GM12873 (cell line): ENCODE data around the gene TPP2.

Experiments
- TF ChIP-seq, protein P1 (sequence below): IDR thresholded peaks from 2 replicates; pipeline ENCODE4 v1.5.1; 2012; ENCODE audit warnings: low read depth, mild to moderate bottlenecking, moderate library complexity, low read length, control low read depth; ENCODE audit not compliant: insufficient read depth; ENCODE audit errors: missing control alignments

The TPP2 gene

DNA sequence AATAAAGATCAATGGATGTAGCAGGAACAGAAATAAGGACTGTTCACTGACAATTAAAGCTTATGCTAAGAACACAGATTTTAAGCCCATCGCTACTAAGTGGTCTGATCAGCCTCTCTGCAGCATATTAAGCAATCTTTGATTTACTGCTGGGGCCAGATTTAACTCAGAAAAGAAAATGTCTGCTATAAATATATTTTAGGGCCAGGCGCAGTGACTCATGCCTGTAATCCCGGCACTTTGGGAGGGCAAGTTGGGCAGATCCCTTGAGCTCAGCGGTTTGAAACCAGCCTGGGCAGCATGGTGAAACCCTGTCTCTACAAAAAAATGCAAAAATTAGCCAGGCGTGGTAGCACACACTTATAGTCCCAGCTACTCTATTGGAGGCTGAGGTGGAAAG lies 55.1 kb downstream of the TPP2 start:
- TF ChIP-seq, protein P1, sequence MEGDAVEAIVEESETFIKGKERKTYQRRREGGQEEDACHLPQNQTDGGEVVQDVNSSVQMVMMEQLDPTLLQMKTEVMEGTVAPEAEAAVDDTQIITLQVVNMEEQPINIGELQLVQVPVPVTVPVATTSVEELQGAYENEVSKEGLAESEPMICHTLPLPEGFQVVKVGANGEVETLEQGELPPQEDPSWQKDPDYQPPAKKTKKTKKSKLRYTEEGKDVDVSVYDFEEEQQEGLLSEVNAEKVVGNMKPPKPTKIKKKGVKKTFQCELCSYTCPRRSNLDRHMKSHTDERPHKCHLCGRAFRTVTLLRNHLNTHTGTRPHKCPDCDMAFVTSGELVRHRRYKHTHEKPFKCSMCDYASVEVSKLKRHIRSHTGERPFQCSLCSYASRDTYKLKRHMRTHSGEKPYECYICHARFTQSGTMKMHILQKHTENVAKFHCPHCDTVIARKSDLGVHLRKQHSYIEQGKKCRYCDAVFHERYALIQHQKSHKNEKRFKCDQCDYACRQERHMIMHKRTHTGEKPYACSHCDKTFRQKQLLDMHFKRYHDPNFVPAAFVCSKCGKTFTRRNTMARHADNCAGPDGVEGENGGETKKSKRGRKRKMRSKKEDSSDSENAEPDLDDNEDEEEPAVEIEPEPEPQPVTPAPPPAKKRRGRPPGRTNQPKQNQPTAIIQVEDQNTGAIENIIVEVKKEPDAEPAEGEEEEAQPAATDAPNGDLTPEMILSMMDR = no peak

DNA sequence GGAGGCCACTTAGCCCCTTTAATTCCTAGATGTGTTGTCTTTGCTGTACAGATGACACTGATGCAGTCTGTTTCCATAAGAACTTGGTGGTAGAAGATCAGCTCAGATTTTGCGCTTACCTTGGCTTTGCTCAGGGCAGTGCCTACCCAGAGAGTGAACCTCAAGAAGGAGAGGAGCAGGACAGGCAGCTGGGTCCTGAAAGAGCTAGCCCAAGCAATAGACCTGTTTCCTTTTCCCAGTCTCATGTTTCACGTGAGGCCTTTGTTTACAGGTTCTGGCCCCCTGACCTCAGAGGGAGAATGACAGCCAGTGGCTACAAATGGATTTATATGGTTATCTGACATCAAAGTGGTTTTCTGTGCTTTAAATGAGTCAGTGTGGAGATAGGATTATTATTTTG lies 58.0 kb downstream of the TPP2 start:
- TF ChIP-seq, protein P1 = no peak

DNA sequence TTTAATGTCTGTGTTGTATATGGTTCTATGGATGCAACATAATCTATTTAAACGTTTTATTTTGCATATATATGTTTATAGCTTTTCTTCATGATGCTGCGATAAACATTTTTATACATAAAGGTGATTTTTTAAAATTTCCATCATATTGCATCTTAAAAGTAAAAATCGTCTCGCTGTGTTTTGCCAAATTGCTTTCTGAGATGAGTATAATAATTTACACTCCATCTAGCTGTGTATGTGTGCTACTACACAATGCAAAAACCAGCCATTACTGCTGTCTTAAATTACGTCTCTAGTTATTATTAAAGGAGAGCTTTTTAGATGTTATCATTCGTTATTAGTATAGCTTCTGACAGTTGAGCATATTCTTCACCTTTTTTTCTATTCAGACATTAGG lies 60.8 kb downstream of the TPP2 start:
- TF ChIP-seq, protein P1 = peak; percentile 22

GRCh38 chr13:102658660-102659059 lies 61.9 kb downstream of the TPP2 start:
- TF ChIP-seq, protein P1 = no peak

GRCh38 chr13:102659168-102659713 lies 62.5 kb downstream of the TPP2 start:
- TF ChIP-seq, protein P1 = no peak

- TF ChIP-seq, protein P1 = no peak
Observed at GRCh38 chr13:102667023-102667422, 70.2 kb downstream of the TPP2 start.

DNA sequence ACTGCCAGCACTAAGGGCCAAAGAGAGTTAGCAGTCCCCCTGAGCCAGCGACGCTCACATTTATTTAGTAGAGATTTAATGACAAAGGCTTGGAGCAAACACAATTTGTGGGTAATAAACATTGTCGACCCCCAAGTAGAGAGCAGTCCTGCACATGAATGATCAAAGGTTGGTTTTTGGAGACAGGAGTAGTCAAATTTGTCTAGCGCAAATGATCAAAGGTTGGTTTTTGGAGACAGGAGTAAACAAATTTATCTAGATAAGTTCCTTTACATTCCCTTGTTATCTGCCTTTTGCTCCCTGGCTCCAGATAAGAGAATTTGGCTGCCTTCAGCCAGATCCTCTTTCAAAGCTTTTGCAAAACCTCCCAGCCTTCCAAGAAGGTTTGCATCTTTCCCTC lies 71.1 kb downstream of the TPP2 start:
- TF ChIP-seq, protein P1 = no peak

DNA sequence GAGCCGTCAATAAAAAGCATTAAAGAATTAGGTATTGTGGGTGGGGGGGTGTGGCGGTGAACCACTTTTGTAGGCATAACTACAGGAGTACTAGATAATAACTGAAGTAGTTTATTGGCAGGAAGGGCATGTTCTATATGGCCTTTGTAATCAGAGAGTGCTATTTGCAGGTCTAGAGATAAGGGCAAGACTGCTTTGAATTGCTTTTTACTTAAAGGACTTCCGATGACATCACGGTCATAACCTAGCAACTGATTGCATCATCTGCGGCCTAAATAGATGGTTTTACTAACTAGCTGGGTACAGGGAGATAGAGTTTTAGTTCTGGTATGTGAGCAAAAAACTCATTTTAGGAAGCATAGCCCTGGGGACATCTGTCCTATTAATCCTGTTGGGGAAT lies 73.3 kb downstream of the TPP2 start:
- TF ChIP-seq, protein P1 = no peak
